HG03108 (cell line): ENCODE data around the gene PRMT6.
"Not testable (repeated sequence)": the region's sequence is repeated elsewhere in the genome, so short reads cannot be mapped to it uniquely, and the experiment has no call there.

Source experiments
- ATAC-seq: cut with Tn5 transposase; IDR thresholded peaks from one replicate; pipeline ENCODE4 v1.9.1; 2021; ENCODE audit warnings: moderate library complexity; ENCODE audit not compliant: unreplicated experiment

PRMT6 gene

GRCh38 chr1:107056426-107057196 is at the start of gene PRMT6:
TSS of gene PRMT6 (plus strand) at chr1:107056674. CDS start at chr1:107056716, 42 bp downstream.
- ATAC-seq: peak; percentile 87

GRCh38 chr1:107009281-107009680 is 47.2 kb upstream of the PRMT6 start:
- ATAC-seq: no peak

- ATAC-seq: no peak
These were observed 45.9 kb upstream of the PRMT6 start for GRCh38 chr1:107010582-107010981.

- peak; percentile 67 for ATAC-seq
These were observed 40.0 kb upstream of the PRMT6 start for GRCh38 chr1:107016376-107016978.

GRCh38 chr1:107018445-107018844 is 38.0 kb upstream of the PRMT6 start:
- ATAC-seq: no peak

- no peak for ATAC-seq
These were observed 37.3 kb upstream of the PRMT6 start for GRCh38 chr1:107019166-107019565.

GRCh38 chr1:107038874-107039273 is 17.6 kb upstream of the PRMT6 start:
- ATAC-seq: not testable (repeated sequence)

- not testable (repeated sequence) for ATAC-seq
These were observed 11.9 kb upstream of the PRMT6 start for GRCh38 chr1:107044310-107045220.

- ATAC-seq: no peak
These were observed 8.9 kb upstream of the PRMT6 start for GRCh38 chr1:107047602-107048001.

- ATAC-seq: no peak
These were observed 8.2 kb upstream of the PRMT6 start for GRCh38 chr1:107048241-107048640.

- ATAC-seq: no peak
These were observed 5.2 kb upstream of the PRMT6 start for GRCh38 chr1:107051266-107051665.

GRCh38 chr1:107055919-107056425 is 502 bp upstream of the PRMT6 start:
- ATAC-seq: not testable (repeated sequence)

- peak; percentile 70 for ATAC-seq
These were observed 991 bp downstream of the PRMT6 start for GRCh38 chr1:107057197-107058133.

- ATAC-seq: no peak
These were observed 2.0 kb downstream of the PRMT6 start for GRCh38 chr1:107058245-107059032.

- ATAC-seq: no peak
These were observed 5.4 kb downstream of the PRMT6 start for GRCh38 chr1:107061886-107062285.

- no peak for ATAC-seq
These were observed 17.0 kb downstream of the PRMT6 start for GRCh38 chr1:107073493-107073892.

- no peak for ATAC-seq
These were observed 20.4 kb downstream of the PRMT6 start for GRCh38 chr1:107076841-107077240.

GRCh38 chr1:107079249-107079648 is 22.8 kb downstream of the PRMT6 start:
- ATAC-seq: no peak

GRCh38 chr1:107081102-107081501 is 24.6 kb downstream of the PRMT6 start:
- ATAC-seq: no peak
